ENCODE data around the gene APLP2. TPM values are rescaled to one million over a fixed set of nuclear protein-coding genes. Genes with fewer than 3 reads are reported as not detected.
A peak's percentile ranks its signal among the peaks of the same experiment; 100 is the strongest.

Gene APLP2
- total and polyA plus RNA-seq, 2 of the 13 experiments (the other 11 are each of a cell fraction or from before 2014, with no cell fraction given) = 315 to 594 TPM

DNA sequence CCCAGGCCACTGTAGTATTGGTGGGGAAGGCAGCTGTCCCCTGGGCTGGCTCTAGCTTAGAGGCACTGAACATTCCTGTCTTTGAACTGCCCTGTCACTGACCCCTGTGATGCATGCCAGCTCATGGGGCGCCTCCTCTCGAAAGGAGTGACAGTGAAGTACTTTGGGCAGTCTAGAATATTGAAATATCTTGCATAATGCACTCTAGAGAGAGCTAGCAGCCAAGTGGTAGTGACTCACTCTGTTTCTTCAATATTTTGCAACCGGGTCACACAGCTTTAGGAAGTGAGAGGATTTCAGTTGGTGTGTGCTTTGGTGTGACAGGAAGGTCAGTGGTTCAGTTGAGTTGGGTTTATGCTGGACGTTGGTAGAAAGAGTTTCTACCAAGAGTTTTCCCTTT lies 54.4 kb downstream of the APLP2 start (continued):
- TF ChIP-seq, protein P1, sequence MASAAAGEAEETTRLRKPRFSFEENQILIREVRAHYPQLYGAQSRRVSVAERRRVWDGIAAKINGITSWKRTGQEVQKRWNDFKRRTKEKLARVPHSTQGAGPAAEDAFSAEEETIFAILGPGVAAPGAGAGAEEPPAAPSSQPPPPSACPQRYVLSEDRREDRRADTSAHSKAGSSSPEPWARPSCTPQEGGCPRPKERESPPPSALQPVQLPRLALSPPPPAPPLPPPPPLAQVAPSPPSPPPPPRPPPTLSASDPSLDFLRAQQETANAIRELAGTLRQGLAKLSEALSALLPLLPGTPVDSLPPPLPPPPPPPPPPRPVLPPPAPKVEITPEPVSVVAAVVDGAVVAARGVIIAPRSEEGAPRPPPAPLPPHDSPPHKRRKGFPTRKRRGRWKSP (CRISPR knock-in tag; IDR thresholded peaks at IDR 0.05) = peak; percentile 52; the same call in 1 of the 2 replicates
- no peak for TF ChIP-seq ZNF563 (CRISPR knock-in tag; IDR thresholded peaks at IDR 0.05)
- TF ChIP-seq KDM2A (CRISPR knock-in tag; IDR thresholded peaks at IDR 0.05; ENCODE audit: borderline replicate concordance, low read depth) = no peak
- TF ChIP-seq, protein P2, sequence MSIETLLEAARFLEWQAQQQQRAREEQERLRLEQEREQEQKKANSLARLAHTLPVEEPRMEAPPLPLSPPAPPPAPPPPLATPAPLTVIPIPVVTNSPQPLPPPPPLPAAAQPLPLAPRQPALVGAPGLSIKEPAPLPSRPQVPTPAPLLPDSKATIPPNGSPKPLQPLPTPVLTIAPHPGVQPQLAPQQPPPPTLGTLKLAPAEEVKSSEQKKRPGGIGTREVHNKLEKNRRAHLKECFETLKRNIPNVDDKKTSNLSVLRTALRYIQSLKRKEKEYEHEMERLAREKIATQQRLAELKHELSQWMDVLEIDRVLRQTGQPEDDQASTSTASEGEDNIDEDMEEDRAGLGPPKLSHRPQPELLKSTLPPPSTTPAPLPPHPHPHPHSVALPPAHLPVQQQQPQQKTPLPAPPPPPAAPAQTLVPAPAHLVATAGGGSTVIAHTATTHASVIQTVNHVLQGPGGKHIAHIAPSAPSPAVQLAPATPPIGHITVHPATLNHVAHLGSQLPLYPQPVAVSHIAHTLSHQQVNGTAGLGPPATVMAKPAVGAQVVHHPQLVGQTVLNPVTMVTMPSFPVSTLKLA (IDR thresholded peaks at IDR 0.05) = peak; percentile 34; the same call in 1 of the 2 replicates
- TF ChIP-seq, protein P3, sequence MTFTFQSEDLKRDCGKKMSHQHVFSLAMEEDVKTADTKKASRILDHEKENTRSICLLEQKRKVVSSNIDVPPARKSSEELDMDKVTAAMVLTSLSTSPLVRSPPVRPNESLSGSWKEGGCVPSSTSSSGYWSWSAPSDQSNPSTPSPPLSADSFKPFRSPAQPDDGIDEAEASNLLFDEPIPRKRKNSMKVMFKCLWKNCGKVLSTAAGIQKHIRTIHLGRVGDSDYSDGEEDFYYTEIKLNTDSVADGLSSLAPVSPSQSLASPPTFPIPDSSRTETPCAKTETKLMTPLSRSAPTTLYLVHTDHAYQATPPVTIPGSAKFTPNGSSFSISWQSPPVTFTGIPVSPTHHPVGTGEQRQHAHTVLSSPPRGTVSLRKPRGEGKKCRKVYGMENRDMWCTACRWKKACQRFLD (CRISPR knock-in tag; IDR thresholded peaks at IDR 0.05; ENCODE audit: borderline replicate concordance) = no peak
- no peak for TF ChIP-seq SETDB1 (CRISPR knock-in tag; IDR thresholded peaks at IDR 0.05; ENCODE audit: borderline replicate concordance)
- TF ChIP-seq ZNF550 (CRISPR knock-in tag; IDR thresholded peaks at IDR 0.05; ENCODE audit: borderline replicate concordance) = no peak
- no peak for TF ChIP-seq ATF6 (CRISPR knock-in tag; conservative IDR thresholded peaks at IDR 0.05)
- TF ChIP-seq ONECUT2 (CRISPR knock-in tag; IDR thresholded peaks at IDR 0.05) = no peak
- TF ChIP-seq E2F5 (CRISPR knock-in tag; conservative IDR thresholded peaks at IDR 0.05) = no peak
- 0 out of 2 replicates have a peak, but pooled peaks have one; percentile 41 for TF ChIP-seq HMG20B (CRISPR knock-in tag; conservative IDR thresholded peaks at IDR 0.05)
- no peak for TF ChIP-seq SP1 (IDR thresholded peaks at IDR 0.05)
- TF ChIP-seq SP1 (CRISPR knock-in tag; IDR thresholded peaks at IDR 0.05) = no peak
- no peak for TF ChIP-seq FOXP1 (IDR thresholded peaks at IDR 0.05)
- peak; percentile 66; the same call in 1 of the 2 replicates for TF ChIP-seq FOXP1 (CRISPR knock-in tag; IDR thresholded peaks at IDR 0.05)
- peak; percentile 87; the same call in 1 of the 2 replicates for TF ChIP-seq ZNF124 (CRISPR knock-in tag; IDR thresholded peaks at IDR 0.05)
- TF ChIP-seq, protein P4, sequence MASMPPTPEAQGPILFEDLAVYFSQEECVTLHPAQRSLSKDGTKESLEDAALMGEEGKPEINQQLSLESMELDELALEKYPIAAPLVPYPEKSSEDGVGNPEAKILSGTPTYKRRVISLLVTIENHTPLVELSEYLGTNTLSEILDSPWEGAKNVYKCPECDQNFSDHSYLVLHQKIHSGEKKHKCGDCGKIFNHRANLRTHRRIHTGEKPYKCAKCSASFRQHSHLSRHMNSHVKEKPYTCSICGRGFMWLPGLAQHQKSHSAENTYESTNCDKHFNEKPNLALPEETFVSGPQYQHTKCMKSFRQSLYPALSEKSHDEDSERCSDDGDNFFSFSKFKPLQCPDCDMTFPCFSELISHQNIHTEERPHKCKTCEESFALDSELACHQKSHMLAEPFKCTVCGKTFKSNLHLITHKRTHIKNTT (CRISPR knock-in tag; IDR thresholded peaks at IDR 0.05) = no peak
- TF ChIP-seq ZSCAN5A (CRISPR knock-in tag; IDR thresholded peaks at IDR 0.05; ENCODE audit: borderline replicate concordance) = no peak
- TF ChIP-seq ZNF879 (CRISPR knock-in tag; IDR thresholded peaks at IDR 0.05) = no peak
- TF ChIP-seq IRF2 (CRISPR knock-in tag; IDR thresholded peaks at IDR 0.05) = peak; percentile 65; the same call in 1 of the 2 replicates

All from HepG2 (cell line).